Neural cell (in vitro differentiated cells): ENCODE measurements around the gene PRKCA. TPM values are rescaled to one million over a fixed set of nuclear protein-coding genes. Genes with fewer than 3 reads are reported as not detected.

Experiments used
- H2AFZ ChIP-seq: fragments of 200-600, 300-800 bp; sonication (generic), shearing (Covaris generic); 2 replicates; pipeline ENCODE4 v1.6.0; 2014; ENCODE audit warnings: low read depth, mild to moderate bottlenecking, antibody characterized with exemption, low read length, moderate library complexity
- H3F3A ChIP-seq: fragments of 200-600 bp; shearing (Covaris generic); 2 replicates; pipeline ENCODE4 v1.6.1; 2016; ENCODE audit warnings: mild to moderate bottlenecking, moderate library complexity, mixed read lengths, antibody characterized with exemption, low read length; ENCODE audit not compliant: insufficient read depth, poor library complexity, severe bottlenecking
- H3K27ac ChIP-seq: fragments of 200-600, 300-800 bp; sonication (generic), shearing (Covaris generic); 2 replicates; pipeline ENCODE4 v1.5.1; 2014; ENCODE audit warnings: mild to moderate bottlenecking, low read length, moderate library complexity
- H3K27me3 ChIP-seq: fragments of 300-800, 200-600 bp; sonication (generic), shearing (Covaris generic); 2 replicates; pipeline ENCODE4 v1.6.0; 2014; ENCODE audit warnings: mild to moderate bottlenecking, low read depth, low read length, moderate library complexity; ENCODE audit not compliant: insufficient read depth
- H3K36me3 ChIP-seq: fragments of 300-800, 200-600 bp; sonication (generic), shearing (Covaris generic); 2 replicates; pipeline ENCODE4 v1.5.1; 2014; ENCODE audit warnings: mild to moderate bottlenecking, antibody characterized with exemption, low read length, moderate library complexity; ENCODE audit not compliant: insufficient read depth
- H3K4me2 ChIP-seq: fragments of 300-800, 200-600 bp; sonication (generic), shearing (Covaris generic); 2 replicates; pipeline ENCODE4 v1.6.0; 2014; ENCODE audit warnings: mild to moderate bottlenecking, low read length
- H3K4me3 ChIP-seq: fragments of 300-800, 200-600 bp; sonication (generic), shearing (Covaris generic); 2 replicates; pipeline ENCODE4 v1.5.1; 2014; ENCODE audit warnings: mild to moderate bottlenecking, low read length, moderate library complexity
- H3K79me2 ChIP-seq: fragments of 200-600 bp; shearing (Covaris generic); replicated peaks from 2 replicates; pipeline ENCODE4 v1.6.0; 2014; ENCODE audit warnings: mild to moderate bottlenecking, low read length, moderate library complexity; ENCODE audit not compliant: insufficient read depth
- H3K9ac ChIP-seq: fragments of 300-800, 200-600 bp; sonication (generic), shearing (Covaris generic); 2 replicates; pipeline ENCODE4 v1.6.1; 2016; ENCODE audit warnings: mild to moderate bottlenecking, low read length, mixed read lengths
- H3K9me2 ChIP-seq: fragments of 200-600 bp; shearing (Covaris generic); 2 replicates; pipeline ENCODE4 v1.6.1; 2016; ENCODE audit warnings: mild to moderate bottlenecking, low read length, mixed read lengths; ENCODE audit not compliant: insufficient read depth
- H3K9me3 ChIP-seq: fragments of 200-600, 300-800 bp; sonication (generic), shearing (Covaris generic); 2 replicates; pipeline ENCODE4 v1.6.1; 2016; ENCODE audit warnings: mild to moderate bottlenecking, mixed run types, low read length, moderate library complexity, mixed read lengths
- H4K20me1 ChIP-seq: fragments of 200-600 bp; shearing (Covaris generic); 2 replicates; pipeline ENCODE4 v1.6.1; 2016; ENCODE audit warnings: mild to moderate bottlenecking, mixed run types; ENCODE audit not compliant: insufficient read depth
- CTCF ChIP-seq: fragments of 450-650 bp; IDR thresholded peaks from 2 replicates; pipeline ENCODE4 v1.5.1; 2014; ENCODE audit warnings: antibody characterized with exemption, mild to moderate bottlenecking, moderate library complexity; ENCODE audit not compliant: poor library complexity, severe bottlenecking
- EP300 ChIP-seq: fragments of 450-650 bp; conservative IDR thresholded peaks from 2 replicates; pipeline ENCODE4 v1.6.1; 2014; ENCODE audit warnings: antibody characterized with exemption, mild to moderate bottlenecking, moderate library complexity; ENCODE audit not compliant: poor library complexity, severe bottlenecking
- EZH2 ChIP-seq: fragments of 200-600, 300-800 bp; shearing (Covaris generic), sonication (generic); IDR thresholded peaks from 2 replicates; pipeline ENCODE4 v1.6.1; 2014; ENCODE audit warnings: antibody characterized with exemption, low read length, borderline replicate concordance, mild to moderate bottlenecking; ENCODE audit not compliant: insufficient read depth, poor library complexity, severe bottlenecking
- MXI1 ChIP-seq: fragments of 450-650 bp; conservative IDR thresholded peaks from 2 replicates; pipeline ENCODE4 v1.6.1; 2014; ENCODE audit warnings: antibody characterized with exemption, mild to moderate bottlenecking; ENCODE audit not compliant: poor library complexity, severe bottlenecking
- POLR2AphosphoS5 ChIP-seq: IDR thresholded peaks from 2 replicates; pipeline ENCODE4 v1.6.1; 2012
- RAD21 ChIP-seq: fragments of 450-650 bp; conservative IDR thresholded peaks from 2 replicates; pipeline ENCODE4 v1.6.1; 2014; ENCODE audit warnings: antibody characterized with exemption, mild to moderate bottlenecking, moderate library complexity
- REST ChIP-seq: IDR thresholded peaks from 2 replicates; pipeline ENCODE4 v1.6.1; 2012; ENCODE audit warnings: borderline replicate concordance
- SMC3 ChIP-seq: fragments of 450-650 bp; conservative IDR thresholded peaks from 2 replicates; pipeline ENCODE4 v1.6.1; 2014; ENCODE audit warnings: antibody characterized with exemption, mild to moderate bottlenecking, moderate library complexity; ENCODE audit not compliant: poor library complexity
- TAF1 ChIP-seq: IDR thresholded peaks from 2 replicates; pipeline ENCODE4 v1.6.1; 2012; ENCODE audit warnings: low read depth
- polyA plus RNA-seq: library from polyadenylated mRNA; depleted of rRNA; stranded (reverse); fragments of >200 nt; gene quantifications from 2 replicates; pipeline ENCODE4 v1.2.3, GENCODE V29; 2014

PRKCA gene
- polyA plus RNA-seq, 1 donor from 2014 or later, result 5.9 TPM

GRCh38 chr17:66301367-66301863 is 998 bp upstream of the PRKCA start:
- no peaks in the 10 kb centered on the region for H3K79me2 ChIP-seq
- no peaks in the 10 kb centered on the region for H3K36me3 ChIP-seq
- H3K27ac ChIP-seq, result no peak overlapping the region
- H3K27me3 ChIP-seq, result peaks cover 52% of the 10 kb centered on the region
- H3K9ac ChIP-seq, result peak overlapping the region; percentile 78
- no peaks in the 10 kb centered on the region for H3K9me2 ChIP-seq
- H3K9me3 ChIP-seq, result no peaks in the 10 kb centered on the region
- no peak for TF ChIP-seq TAF1
- no peak for TF ChIP-seq RAD21
- TF ChIP-seq EP300, result no peak
- no peak for TF ChIP-seq MXI1
- TF ChIP-seq SMC3, result no peak
- TF ChIP-seq EZH2, result no peak
- TF ChIP-seq REST, result no peak
- TF ChIP-seq POLR2AphosphoS5, result no peak
- no peak for TF ChIP-seq CTCF
- no peaks in the 10 kb centered on the region for H3F3A ChIP-seq
- peak overlapping the region; percentile 77 for H3K4me3 ChIP-seq
- H4K20me1 ChIP-seq, result no peaks in the 10 kb centered on the region
- peak overlapping the region; percentile 73 for H3K4me2 ChIP-seq
- peak overlapping the region; percentile 91 for H2AFZ ChIP-seq

GRCh38 chr17:66302761-66303626 is 581 bp downstream of the PRKCA start:
- peaks cover 52% of the 10 kb centered on the region for H3K27me3 ChIP-seq
- H3K79me2 ChIP-seq, result no peaks in the 10 kb centered on the region
- H3K9ac ChIP-seq, result peak overlapping the region; percentile 55
- H3K9me2 ChIP-seq, result no peaks in the 10 kb centered on the region
- no peaks in the 10 kb centered on the region for H4K20me1 ChIP-seq
- H3F3A ChIP-seq, result no peaks in the 10 kb centered on the region
- TF ChIP-seq EZH2 (no peak), MXI1 (peak; percentile 73), CTCF (no peak), REST (no peak), EP300 (no peak), POLR2AphosphoS5 (no peak), TAF1 (no peak), RAD21 (peak; percentile 46), SMC3 (peak; percentile 46)
- peak overlapping the region; percentile 50 for H3K4me2 ChIP-seq
- H3K4me3 ChIP-seq, result peak overlapping the region; percentile 92
- H2AFZ ChIP-seq, result no peak overlapping the region
- H3K9me3 ChIP-seq, result no peaks in the 10 kb centered on the region
- H3K36me3 ChIP-seq, result no peaks in the 10 kb centered on the region
- H3K27ac ChIP-seq, result no peak overlapping the region
